ENCODE data around the gene INVS. TPM values are rescaled to one million over a fixed set of nuclear protein-coding genes. Genes with fewer than 3 reads are reported as not detected.

Gene INVS
- total and polyA plus RNA-seq, 2 donors (not counting 1 experiment from before 2014, with no cell fraction given): 13.9 to 37.0 TPM

DNA sequence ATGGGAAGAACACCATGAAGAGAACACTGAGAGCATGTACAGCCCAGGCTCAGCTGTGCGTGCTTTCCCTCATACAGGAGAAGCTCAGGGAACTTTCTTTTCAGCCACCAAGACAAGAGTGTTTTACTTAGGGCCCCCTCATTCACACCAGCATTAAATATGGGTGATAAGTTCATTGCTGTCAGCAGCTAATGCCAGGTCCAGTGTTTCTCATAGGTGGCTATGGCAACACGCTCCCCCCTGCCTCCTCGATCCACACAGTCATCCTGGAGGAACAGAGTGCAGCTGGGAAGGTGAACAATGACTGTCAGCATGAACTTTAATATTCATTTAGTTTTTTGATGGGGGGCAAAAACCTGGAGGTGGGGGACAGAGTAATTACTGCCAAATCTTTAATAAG is 199.3 kb downstream of the INVS start:
- Histone ChIP-seq H3K27ac (ENCODE audit: low read length in 2 of 2) (no peak overlapping the region), H3K4me3 (ENCODE audit: control extremely low read depth in 1 of 5, extremely low read depth in 1 of 5, insufficient read depth in 1 of 5, low read depth in 2 of 5, low read length in 4 of 5) (no peak overlapping the region), H3K36me3 (replicated peaks in 1 of 2; ENCODE audit: control extremely low read depth in 1 of 2, control insufficient read depth in 1 of 2, extremely low read depth in 1 of 2, insufficient read depth in 2 of 2, low read length in 1 of 2) (peaks cover 4 to 68% of the 10 kb centered on the region in 2 experiments), H3K4me2 (replicated peaks; ENCODE audit: low read depth, low read length, poor library complexity, severe bottlenecking) (no peak overlapping the region), H3K9me3 (ENCODE audit: control extremely low read depth in 1 of 3, control insufficient read depth in 2 of 3, insufficient read depth in 1 of 3, low read length in 2 of 3) (no peaks in the 10 kb centered on the region), H4K20me1 (ENCODE audit: control insufficient read depth, insufficient read depth, low read length, poor library complexity, severe bottlenecking) (no peaks in the 10 kb centered on the region), H3K79me2 (ENCODE audit: control insufficient read depth, insufficient read depth, low read length) (no peaks in the 10 kb centered on the region), H3K4me1 (ENCODE audit: control insufficient read depth in 2 of 2, insufficient read depth in 2 of 2, low read length in 2 of 2) (no peaks in the 10 kb centered on the region), H2AFZ (ENCODE audit: insufficient read depth, low read depth, low read length, poor library complexity, severe bottlenecking) (no peak overlapping the region), H3K27me3 (replicated peaks in 1 of 4; ENCODE audit: control extremely low read depth in 1 of 4, control insufficient read depth in 3 of 4, insufficient read depth in 4 of 4, low read length in 3 of 4) (no peaks in the 10 kb centered on the region), H3K9ac (ENCODE audit: low read length) (no peak overlapping the region)
- no peaks in the 10 kb centered on the region for H3K27me3 Mint-ChIP-seq
- CTCF ChIA-PET: interaction anchor here (2.4 kb wide), 1 partner anchor 27 kb away, joined by 8 read pairs; no protein-coding TSS in a partner anchor
- H3K9me3 Mint-ChIP-seq (ENCODE audit: insufficient read depth): no peaks in the 10 kb centered on the region
- POLR2A ChIA-PET: no interaction called here
- WGBS (ENCODE audit: insufficient coverage): 100% methylated on average over 3 of the region's 3 CpGs
- DNase-seq (no peak), ATAC-seq (ENCODE audit: low read depth) (no peak)
- H3K4me1 Mint-ChIP-seq: no peaks in the 10 kb centered on the region
- intact Hi-C loops (cut with micrococcal nuclease): no loop called here
- H3K27ac Mint-ChIP-seq: no peak overlapping the region
- H3K4me3 Mint-ChIP-seq: no peak overlapping the region
- TF ChIP-seq EZH2 (IDR thresholded peaks at IDR 0.05; ENCODE audit: borderline replicate concordance, insufficient read depth, low read depth, low read length, poor library complexity, severe bottlenecking): no peak
- TF ChIP-seq, protein P1, sequence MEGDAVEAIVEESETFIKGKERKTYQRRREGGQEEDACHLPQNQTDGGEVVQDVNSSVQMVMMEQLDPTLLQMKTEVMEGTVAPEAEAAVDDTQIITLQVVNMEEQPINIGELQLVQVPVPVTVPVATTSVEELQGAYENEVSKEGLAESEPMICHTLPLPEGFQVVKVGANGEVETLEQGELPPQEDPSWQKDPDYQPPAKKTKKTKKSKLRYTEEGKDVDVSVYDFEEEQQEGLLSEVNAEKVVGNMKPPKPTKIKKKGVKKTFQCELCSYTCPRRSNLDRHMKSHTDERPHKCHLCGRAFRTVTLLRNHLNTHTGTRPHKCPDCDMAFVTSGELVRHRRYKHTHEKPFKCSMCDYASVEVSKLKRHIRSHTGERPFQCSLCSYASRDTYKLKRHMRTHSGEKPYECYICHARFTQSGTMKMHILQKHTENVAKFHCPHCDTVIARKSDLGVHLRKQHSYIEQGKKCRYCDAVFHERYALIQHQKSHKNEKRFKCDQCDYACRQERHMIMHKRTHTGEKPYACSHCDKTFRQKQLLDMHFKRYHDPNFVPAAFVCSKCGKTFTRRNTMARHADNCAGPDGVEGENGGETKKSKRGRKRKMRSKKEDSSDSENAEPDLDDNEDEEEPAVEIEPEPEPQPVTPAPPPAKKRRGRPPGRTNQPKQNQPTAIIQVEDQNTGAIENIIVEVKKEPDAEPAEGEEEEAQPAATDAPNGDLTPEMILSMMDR (IDR thresholded peaks at IDR 0.05): no peak

DNA sequence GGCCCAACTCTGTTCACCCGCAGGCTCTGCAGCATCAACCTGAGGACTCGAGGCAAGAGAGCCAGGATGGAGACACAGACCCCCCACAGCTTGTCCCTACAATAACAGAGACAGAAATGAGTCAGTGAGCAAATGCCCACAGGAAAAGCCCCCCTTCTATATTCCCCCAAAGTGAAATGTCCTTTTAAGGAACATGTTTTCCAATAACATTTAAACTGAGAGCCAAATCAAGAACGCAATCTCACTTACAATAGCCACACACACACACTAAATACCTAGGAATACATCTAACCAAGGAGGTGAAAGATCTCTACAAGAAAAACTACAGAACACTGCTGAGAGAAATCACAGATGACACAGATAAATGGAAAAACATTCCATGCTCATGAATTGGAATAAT is 204.7 kb downstream of the INVS start:
- no peak overlapping the region for H3K9ac ChIP-seq (ENCODE audit: low read length)
- Mint-ChIP-seq H3K9me3 (ENCODE audit: insufficient read depth) (no peaks in the 10 kb centered on the region), H3K4me1 (no peaks in the 10 kb centered on the region), H3K27me3 (no peaks in the 10 kb centered on the region), H3K4me3 (no peak overlapping the region), H3K27ac (no peak overlapping the region)
- H3K27ac ChIP-seq (ENCODE audit: low read length in 2 of 2): no peak overlapping the region
- H3K4me1 ChIP-seq (ENCODE audit: control insufficient read depth in 2 of 2, insufficient read depth in 2 of 2, low read length in 2 of 2): no peaks in the 10 kb centered on the region
- no peaks in the 10 kb centered on the region for H3K79me2 ChIP-seq (ENCODE audit: control insufficient read depth, insufficient read depth, low read length)
- DNase-seq: no peak
- H3K9me3 ChIP-seq (ENCODE audit: control extremely low read depth in 1 of 3, control insufficient read depth in 2 of 3, insufficient read depth in 1 of 3, low read length in 2 of 3): no peaks in the 10 kb centered on the region
- no peak overlapping the region for H3K4me3 ChIP-seq (ENCODE audit: control extremely low read depth in 1 of 5, extremely low read depth in 1 of 5, insufficient read depth in 1 of 5, low read depth in 2 of 5, low read length in 4 of 5)
- H3K27me3 ChIP-seq (replicated peaks in 1 of 4; ENCODE audit: control extremely low read depth in 1 of 4, control insufficient read depth in 3 of 4, insufficient read depth in 4 of 4, low read length in 3 of 4): no peaks in the 10 kb centered on the region
- H4K20me1 ChIP-seq (ENCODE audit: control insufficient read depth, insufficient read depth, low read length, poor library complexity, severe bottlenecking): no peaks in the 10 kb centered on the region
- peaks cover 0 to 63% of the 10 kb centered on the region in 2 experiments for H3K36me3 ChIP-seq (replicated peaks in 1 of 2; ENCODE audit: control extremely low read depth in 1 of 2, control insufficient read depth in 1 of 2, extremely low read depth in 1 of 2, insufficient read depth in 2 of 2, low read length in 1 of 2)
- intact Hi-C loops (cut with micrococcal nuclease): no loop called here
- H2AFZ ChIP-seq (ENCODE audit: insufficient read depth, low read depth, low read length, poor library complexity, severe bottlenecking): no peak overlapping the region
- CTCF ChIA-PET: no interaction called here
- no peak for TF ChIP-seq EZH2 (IDR thresholded peaks at IDR 0.05; ENCODE audit: borderline replicate concordance, insufficient read depth, low read depth, low read length, poor library complexity, severe bottlenecking)
- TF ChIP-seq, protein P1 (IDR thresholded peaks at IDR 0.05): no peak
- WGBS (ENCODE audit: insufficient coverage): 100% methylated on average over 3 of the region's 3 CpGs
- POLR2A ChIA-PET: no interaction called here
- no peak overlapping the region for H3K4me2 ChIP-seq (replicated peaks; ENCODE audit: low read depth, low read length, poor library complexity, severe bottlenecking)
- ATAC-seq (ENCODE audit: low read depth): no peak
